Superior temporal gyrus (tissue), 1 donor: ENCODE data around the gene BCL2A1.
"Not testable (repeated sequence)": the region's sequence is repeated elsewhere in the genome, so short reads cannot be mapped to it uniquely, and the experiment has no call there.

Source experiments
- DNase-seq: peaks from one replicate; pipeline ENCODE4 v3.0.0-alpha.2; 2016; ENCODE audit errors: extremely low spot score

The BCL2A1 gene

DNA sequence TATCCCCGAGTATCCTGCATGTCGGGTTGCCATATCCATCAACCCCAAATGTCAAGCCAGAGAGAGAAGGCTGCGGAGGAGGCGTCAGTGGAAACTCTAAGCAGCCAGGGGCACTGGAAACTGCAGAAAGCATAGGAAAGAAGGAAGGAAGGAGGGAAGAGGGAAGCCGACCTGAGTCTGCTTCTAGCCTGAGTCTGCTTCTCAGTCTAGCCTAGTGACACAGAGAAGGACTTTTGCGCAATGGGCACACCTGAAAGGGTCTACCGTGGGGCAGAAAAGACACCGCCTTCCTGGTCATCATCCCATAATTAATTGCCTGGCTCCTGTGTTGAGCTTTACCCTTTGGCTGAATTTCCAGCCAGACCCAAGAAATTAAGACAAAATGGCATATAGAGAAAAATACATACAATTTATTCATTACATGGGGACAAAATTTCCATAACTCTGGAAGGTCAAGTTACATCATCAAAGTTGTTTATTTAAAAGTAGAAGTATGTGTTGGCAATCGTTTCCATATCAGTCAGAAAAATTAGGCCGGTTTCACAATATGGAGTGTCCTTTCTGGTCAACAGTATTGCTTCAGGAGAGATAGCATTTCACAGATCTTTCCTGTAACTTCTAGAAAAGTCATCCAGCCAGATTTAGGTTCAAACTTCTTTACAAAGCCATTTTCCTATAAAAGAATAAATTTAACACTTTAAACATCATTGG lies 10.3 kb downstream of the BCL2A1 start:
- no peak for DNase-seq

DNA sequence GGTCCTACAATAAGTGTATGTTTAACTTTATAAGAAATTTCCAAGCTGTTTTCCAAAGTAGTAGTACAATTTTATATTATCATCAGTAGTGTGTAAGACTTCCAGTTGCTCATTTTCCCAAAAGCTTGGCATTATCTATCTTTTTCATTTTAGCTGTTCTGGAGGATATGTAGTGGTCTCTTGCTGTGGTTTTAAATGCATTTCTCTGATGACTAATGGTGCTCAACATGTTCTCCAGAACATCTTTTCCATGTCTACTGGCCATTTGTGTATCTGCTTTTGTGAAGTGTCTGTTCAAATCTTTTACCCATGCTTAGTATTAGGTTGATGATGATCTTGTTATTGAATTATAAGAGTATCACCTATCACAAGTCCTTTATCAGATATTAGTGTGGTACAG lies 13.3 kb downstream of the BCL2A1 start:
- DNase-seq: no peak

DNA sequence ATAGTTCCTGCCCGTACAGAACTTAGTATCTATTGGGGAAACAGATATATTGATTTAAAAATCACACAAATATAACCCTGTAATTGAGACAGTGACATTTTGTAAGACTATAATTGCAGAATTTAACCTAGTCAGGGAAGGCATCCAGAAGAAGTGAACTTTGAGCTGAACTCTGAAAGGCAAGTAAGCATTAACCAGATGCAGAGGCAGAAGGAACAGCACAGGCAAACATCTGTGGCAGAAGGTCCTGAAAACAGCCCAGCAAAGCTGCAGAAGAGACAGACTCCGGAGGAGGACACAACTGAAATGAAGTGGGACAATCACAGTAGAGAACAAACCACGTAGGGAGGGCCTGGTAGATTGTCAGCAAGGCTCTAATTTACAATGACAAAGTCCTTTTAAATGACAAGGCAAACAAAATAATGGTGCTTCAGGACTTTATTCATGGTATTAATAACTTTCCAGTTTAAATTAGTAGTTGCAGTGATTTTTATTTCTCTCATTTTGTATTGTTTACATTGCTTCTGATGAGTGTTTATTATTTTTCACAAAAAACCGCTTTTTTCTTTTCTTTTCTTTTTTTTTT lies 14.5 kb downstream of the BCL2A1 start:
- no peak for DNase-seq

DNA sequence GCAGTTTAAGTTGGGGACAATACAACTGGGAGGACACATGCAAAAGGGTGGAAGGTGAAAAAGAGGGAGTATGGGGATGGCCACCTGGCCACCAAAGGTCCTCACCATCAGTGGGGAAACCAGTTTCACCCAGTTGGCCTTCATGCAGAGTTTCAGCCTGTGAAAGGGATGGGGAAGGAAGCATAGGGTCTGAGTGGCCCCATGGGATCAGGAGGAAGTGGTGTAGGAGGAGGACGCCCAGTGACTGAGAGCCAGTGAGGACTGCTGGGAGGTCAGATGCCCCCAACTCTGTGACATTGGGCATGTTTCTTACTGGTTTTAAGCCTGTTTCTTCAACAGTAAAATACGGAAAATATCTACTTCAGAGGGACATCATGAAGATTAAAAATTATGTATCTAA lies 16.3 kb downstream of the BCL2A1 start:
- DNase-seq: no peak

DNA sequence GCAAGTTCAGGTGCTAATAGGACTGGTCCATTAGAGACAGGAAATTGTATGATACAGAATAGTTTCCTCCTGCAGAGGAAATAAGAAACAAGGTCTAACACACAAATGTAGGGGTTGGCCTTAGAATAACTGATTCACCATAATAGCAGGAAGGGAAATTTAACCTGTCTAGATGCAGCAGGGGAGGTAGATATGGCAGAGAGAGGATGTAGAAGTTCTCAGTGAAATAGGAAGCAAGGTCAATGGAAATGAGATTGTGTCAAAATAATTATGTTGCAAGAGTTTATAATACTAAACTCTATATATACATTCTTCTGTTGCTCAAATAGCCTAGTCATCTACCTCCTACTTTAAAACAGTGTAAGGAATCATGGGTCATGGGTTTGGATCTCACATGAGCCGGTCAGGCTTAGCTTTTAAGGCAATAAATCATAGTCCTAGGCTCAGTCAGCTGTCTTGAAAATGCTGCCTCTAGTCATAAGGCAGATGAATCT lies 17.0 kb downstream of the BCL2A1 start:
- no peak for DNase-seq

DNA sequence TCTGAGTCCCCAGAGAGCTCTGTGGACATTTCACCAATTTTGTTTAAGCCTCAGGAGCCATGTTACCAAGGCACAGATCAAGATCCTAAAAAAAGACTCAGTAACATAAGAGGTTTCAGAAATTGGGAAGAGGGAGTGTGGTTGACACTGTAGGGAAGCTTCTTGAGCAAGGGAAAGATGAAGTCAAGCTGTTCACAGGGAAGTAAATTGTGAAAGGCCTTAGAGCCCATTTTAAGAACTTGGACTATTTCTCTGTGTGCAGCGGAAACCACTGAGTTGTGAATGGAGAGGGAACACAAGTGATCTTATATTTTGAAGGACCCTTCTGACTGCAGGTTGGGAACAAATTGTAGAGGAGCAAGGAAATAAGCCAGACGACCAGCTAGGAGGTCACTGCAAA lies 18.7 kb downstream of the BCL2A1 start:
- DNase-seq: no peak

DNA sequence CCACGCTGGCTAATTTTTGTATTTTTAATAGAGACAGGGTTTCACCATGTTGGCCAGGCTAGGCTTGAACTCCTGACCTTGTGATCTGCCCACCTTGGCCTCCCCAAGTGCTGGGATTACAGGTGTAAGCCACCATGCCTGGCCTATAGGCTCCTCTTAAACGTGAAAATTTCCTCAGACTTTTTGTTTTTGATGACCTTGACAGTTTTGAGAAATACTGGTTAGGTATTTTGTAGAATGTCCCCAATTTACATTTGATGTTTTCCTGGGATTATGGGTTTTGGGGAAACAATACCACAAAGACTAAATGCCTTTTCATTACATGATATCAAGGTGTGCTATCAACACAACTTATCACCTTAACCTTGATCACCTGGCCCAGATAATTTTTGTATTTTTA lies 20.7 kb downstream of the BCL2A1 start:
- no peak for DNase-seq

DNA sequence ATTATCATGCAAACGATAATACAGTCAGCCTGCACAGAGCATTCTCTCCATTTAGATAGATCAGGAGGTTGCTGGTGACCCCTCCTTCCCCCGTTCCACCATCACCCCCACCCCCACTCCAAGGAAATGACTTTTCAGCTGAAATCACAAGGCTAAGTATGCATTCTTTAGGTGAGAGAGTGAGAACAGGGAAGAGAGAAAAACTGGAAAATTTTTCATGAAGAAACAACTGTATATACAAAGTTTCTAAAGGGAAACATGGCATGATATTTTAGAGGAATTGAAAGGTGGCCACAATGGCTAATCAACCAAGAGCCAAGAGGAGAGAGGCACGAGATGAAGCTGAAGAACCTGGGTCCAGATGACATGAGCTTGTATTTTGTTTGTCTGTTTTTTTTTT lies 22.2 kb downstream of the BCL2A1 start:
- DNase-seq: no peak

DNA sequence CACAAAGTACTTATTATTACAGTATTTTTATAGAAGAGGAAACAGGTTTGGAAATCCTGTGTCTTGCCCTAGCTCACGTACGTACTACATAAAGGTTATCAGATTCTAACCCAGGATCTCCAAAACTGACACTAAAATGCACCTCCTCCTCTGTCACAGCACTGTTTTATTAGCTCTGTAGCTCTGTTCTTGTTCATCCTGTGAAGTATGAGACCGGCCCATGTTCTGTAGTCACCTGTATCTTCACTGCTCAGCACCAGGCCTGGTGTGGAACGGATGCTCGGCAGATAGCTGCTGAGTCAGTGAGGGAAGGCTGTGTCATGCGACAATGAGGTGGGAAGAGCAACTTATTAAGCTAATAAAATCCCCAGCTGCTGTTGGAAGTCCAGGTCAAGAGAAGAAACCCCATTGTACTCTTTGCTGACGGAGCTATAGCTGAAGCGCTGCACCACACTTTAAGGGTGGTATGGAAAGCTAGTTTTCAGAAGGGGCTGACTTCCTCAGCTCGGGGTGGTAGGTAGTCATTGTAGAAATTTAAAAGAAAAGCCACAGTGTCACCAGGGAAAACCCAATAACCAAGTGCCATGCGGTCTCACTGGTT lies 22.8 kb downstream of the BCL2A1 start:
- DNase-seq: no peak

DNA sequence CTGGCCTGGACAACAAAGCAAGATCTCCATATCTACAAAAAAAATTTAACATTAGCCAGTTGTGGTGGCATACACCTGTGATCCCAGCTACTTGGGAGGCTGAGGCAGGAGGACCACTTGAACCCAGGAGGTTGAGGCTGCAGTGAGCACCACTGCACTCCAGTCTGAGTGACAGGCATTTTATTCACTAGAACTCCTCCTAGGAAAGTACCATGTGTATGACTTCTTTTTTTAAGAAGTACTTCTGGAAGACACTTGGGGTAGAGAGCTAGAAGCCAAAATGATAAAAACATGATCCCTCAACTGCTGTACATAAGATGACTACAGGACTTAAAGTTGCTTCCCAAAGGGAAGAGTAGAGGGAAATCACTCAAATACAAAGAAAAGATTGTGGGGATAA lies 24.0 kb downstream of the BCL2A1 start:
- no peak for DNase-seq

DNA sequence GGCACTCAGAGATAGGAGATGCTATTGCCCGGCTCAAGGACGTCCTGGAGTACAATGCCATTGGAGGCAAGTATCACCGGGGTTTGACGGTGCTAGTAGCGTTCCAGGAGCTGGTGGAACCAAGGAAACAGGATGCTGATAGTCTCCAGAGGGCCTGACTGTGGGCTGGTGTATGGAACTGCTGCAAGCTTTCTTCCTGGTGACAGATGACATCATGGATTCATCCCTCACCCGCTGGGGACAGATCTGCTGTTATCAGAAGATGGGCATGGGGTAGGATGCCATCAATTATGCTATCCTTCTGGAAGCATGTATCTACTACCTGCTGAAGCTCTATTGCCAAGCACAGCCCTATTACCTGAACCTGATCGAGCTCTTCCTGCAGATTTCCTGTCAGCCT lies 26.4 kb downstream of the BCL2A1 start:
- no peak for DNase-seq

DNA sequence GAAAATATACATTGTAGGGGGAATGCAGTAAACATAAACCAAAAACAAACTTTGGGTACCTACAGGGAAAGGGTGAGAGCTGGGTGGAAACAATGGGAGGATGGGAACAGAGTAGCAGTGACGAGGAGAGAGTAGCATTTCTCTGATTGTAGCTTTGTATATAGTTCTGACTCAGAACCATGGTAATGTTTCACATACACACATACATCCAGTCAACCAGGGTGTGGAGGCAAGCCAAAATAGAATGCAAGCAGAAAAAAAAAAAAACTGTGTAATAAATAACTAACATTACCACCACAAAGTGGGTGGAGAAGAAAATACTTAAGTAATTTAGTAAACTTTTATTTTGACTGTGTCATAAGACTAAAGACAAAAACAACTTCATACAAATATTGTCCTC lies 27.2 kb downstream of the BCL2A1 start:
- DNase-seq: no peak

DNA sequence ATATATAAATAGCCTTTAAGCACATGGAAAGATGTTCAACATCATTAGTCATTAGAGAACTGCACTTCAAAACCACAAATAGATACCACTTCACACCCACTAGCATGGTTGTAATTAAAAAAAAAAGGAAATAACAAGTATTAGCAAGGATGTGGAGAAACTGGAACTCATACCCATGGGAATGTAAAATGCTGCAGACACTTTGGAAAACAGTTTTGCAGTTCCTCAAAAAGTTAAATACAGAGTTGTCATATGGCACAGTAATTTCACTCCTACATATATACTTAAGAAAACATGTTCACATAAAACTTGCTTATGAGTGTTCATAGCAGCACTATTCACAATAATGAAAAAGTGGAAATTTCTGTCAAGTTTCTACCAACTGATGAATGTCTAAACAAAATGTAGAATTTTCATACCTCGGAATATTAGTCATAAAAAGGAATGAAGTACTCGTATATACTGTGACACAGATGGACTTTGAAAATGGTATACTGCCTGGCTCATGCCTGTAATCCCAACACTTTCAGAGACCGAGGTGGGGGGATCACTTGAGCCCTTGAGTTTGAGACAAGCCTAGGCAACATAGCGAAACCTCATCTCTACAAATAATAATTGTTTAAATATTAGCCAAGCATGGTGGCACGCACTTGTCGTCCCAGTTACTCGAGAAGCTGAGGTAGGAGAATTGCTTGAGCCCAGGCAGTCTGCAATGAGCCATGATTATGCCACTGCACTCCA lies 28.1 kb downstream of the BCL2A1 start:
- no peak for DNase-seq

DNA sequence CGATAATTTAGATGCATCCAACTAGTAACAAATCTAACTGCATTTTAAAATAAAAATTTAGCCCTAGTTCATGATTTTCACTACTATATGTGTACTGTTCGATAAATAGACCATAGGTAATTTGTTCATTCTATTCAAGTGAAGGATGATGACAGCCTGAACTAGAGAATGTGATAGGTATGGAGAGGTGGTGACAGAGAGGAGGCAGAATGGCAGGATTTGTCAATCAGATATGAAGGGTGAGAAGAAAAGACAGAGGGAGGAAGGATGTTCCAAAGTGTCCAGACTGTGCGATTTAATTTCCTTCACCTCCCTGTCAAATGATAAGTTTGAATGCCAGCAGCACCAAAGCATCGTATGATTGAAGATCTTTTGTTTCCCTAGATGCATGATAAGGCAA lies 31.6 kb downstream of the BCL2A1 start:
- DNase-seq: no peak

DNA sequence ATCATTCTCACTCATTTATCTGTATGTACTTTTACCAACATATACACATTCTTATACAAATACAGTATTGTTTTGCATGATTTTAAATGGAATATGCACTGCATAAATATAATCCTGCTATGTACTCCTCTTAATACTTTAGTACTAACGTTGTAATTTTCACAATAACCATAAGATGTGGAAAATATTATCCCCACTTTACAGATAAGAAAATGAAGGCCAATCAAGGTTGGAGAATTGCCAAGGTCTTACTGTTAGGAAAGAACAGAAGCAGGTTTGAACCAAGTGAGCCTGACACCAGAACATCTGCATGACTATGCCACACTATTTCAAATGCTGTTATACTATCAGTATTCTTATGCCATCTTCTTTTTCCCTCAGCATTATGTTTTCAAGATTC lies 32.9 kb downstream of the BCL2A1 start:
- no peak for DNase-seq

DNA sequence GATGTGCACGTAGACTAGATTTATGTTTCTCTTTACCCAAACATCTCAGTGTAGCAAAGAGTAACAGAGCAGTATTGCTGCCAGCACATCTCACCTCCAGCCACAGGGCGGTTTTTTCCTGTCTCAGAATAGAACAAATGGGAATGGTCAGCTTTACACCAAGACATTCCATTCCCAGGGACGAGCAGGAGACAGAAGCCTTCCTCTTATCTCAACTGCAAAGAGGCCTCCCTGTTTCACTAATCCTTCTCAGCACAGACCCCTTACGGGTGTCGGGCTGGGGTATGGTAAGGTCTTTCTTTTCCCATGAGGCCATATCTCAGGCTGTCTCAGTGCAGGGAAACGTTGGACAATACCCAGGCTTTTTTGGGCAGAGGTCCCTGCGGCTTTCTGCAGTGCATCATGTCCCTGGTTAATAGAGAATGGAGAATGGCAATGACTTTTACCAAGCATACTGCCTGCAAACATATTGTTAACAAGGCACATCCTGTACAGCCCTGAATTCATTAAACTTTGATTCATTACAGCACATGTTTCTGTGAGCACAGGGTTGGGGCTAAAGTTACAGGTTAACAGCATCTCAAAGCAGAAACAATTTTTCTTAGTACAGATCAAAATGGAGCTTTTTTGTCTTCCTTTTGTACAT lies 35.3 kb downstream of the BCL2A1 start:
- not testable (repeated sequence) for DNase-seq

DNA sequence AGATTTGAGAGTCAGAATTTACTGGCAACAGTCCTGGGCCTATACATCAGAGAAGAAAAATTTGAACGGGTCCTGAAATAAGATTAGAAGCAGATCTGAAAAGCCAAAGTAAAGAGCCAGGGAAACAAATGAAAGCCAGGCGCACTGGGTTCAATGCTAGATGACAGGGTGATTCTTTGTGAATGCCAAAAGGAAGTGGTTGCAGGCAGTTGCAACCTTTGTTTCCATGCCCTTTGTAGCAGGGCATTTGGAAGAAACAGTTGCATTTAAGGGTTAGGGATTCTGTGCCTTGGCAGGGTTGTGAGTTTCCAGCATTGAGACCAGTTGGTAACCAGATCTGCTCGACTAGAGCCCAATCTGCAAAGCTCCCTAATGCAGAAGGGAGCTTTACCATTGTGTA lies 37.8 kb downstream of the BCL2A1 start:
- DNase-seq: no peak

DNA sequence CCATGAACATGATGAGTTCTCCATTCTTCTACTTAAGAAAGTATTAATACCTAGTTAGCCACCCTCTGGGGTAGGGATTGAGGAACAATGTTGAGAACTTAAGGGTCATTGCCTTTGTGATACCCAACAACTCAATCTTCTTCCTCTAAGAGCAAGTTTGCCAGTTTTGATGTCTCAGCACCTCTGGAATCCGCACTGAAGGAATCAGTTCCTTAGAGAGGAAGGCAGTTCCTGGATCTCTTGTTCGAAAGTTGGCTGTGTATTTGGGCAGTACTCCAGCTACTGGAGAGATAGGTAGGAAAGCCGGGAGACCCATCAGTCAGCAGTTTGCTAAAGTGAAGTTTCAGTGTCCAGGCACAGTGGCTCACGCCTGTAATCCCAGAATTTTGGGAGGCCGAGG lies 38.5 kb downstream of the BCL2A1 start:
- no peak for DNase-seq

DNA sequence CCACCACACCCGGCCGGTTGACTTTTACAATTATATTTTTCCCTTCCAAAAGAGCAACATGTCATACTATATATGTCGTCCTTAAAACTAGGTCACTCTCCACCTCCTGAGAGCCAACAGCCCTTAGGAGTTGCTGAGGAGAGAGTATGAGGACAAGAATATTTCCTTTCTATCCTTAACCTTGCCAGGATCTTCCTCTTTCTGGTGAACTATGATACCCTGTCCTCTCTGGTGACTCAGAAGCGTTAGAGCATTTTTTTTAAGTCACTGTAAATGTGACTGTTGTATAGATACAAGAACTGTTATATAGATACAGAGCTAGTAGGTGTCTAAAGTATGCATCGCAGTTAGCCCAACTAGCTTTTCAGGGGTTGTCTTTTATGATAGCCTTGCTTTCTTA lies 40.5 kb downstream of the BCL2A1 start:
- DNase-seq: no peak

DNA sequence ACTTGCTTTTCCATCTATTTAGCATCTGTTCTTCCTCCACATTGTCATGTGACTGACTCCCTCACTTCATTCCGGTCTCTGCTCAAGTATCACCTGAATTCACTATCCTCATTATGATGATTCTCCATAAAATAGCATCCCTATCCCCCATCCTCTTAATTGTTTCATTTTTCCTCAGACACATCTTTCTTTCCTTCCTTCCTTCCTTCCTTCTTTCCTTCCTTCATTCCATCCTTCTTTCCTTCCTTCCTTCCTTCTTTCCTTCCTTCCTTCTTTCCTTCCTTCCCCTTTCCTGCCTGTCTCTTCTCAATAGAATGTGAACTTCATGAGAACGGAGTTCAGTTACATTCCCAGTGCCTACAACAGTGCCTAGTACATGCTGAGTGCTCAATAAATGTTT lies 41.6 kb downstream of the BCL2A1 start:
- DNase-seq: no peak

DNA sequence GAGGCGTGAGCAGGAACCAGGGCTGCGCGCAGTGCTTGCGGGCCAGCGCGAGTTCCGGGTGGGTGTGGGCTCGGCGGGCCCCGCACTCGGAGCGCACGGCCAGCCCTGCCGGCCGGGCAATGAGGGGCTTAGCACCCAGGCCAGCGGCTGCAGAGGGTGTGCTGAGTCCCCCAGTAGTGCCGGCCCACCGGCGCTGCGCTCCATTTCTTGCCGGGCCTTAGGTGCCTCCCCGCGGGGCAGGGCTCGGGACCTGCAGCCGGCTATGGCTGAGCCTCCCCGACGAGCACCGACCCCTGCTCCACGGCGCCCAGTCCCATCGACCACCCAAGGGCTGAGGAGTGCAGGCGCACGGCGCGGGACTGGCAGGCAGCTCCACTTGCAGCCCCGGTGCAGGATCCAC lies 44.9 kb downstream of the BCL2A1 start:
- not testable (repeated sequence) for DNase-seq

DNA sequence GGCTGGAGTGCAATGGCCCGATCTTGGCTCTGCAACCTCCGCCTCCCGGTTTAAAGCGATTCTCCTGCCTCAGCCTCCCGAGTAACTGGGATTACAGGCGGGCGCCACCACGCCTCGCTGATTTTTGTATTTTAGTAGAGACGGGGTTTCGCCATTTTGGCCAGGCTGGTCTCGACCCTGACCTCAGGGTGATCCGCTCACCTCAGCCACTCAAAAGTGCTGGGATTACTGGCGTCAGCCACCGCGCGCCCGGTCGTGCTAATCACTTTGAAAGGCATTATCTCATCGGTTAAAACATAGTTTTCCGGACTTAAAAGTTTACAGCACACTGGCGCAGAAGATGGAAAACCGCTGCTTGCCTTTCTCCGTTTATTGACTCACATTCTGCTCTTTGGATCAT lies 46.6 kb downstream of the BCL2A1 start:
- DNase-seq: no peak
